Smooth muscle cell (in vitro differentiated cells): ENCODE measurements around the gene KLK10. TPM values are rescaled to one million over a fixed set of nuclear protein-coding genes. Genes with fewer than 3 reads are reported as not detected.

Source experiments
- DNase-seq: peaks from one replicate; lab custom pipeline; 2025; ENCODE audit not compliant: unreplicated experiment; lab: John Stamatoyannopoulos, UW
- H2AFZ ChIP-seq: fragments of 200-600 bp; sonication (generic); 2 replicates; pipeline ENCODE4 v1.6.0; 2016; ENCODE audit warnings: antibody characterized with exemption, low read depth, mild to moderate bottlenecking
- H3F3A ChIP-seq: fragments of 200-600 bp; sonication (generic); 2 replicates; pipeline ENCODE4 v1.6.0; 2017; ENCODE audit warnings: antibody characterized with exemption, low read depth
- H3K27ac ChIP-seq: fragments of 200-600 bp; sonication (generic); 2 replicates; pipeline ENCODE4 v1.5.1; 2016; ENCODE audit warnings: low read depth, mild to moderate bottlenecking
- H3K27me3 ChIP-seq: fragments of 200-600 bp; sonication (generic); 2 replicates; pipeline ENCODE4 v1.6.1; 2016; ENCODE audit warnings: low read depth, mild to moderate bottlenecking
- H3K36me3 ChIP-seq: fragments of 200-600 bp; sonication (generic); 2 replicates; pipeline ENCODE4 v1.5.1; 2016; ENCODE audit warnings: low read depth
- H3K4me1 ChIP-seq: fragments of 200-600 bp; sonication (generic); 2 replicates; pipeline ENCODE4 v1.5.1; 2016; ENCODE audit warnings: low read depth
- H3K4me2 ChIP-seq: fragments of 200-600 bp; sonication (generic); 2 replicates; pipeline ENCODE4 v1.6.0; 2016; ENCODE audit warnings: mild to moderate bottlenecking
- H3K4me3 ChIP-seq: fragments of 200-600 bp; sonication (generic); 2 replicates; pipeline ENCODE4 v1.5.1; 2016; ENCODE audit warnings: mild to moderate bottlenecking
- H3K79me2 ChIP-seq: fragments of 200-600 bp; sonication (generic); 2 replicates; pipeline ENCODE4 v1.6.0; 2016; ENCODE audit warnings: low read depth, mild to moderate bottlenecking
- H3K9ac ChIP-seq: fragments of 200-600 bp; sonication (generic); 2 replicates; pipeline ENCODE4 v1.6.0; 2016; ENCODE audit warnings: low read depth
- H3K9me3 ChIP-seq: fragments of 200-600 bp; sonication (generic); replicated peaks from 2 replicates; pipeline ENCODE4 v1.5.1; 2016; ENCODE audit warnings: low read depth
- H4K20me1 ChIP-seq: fragments of 200-600 bp; sonication (generic); 2 replicates; pipeline ENCODE4 v1.6.0; 2016; ENCODE audit warnings: low read depth
- WGBS: methylation state at CpG from one replicate; pipeline ENCODE4 v1.1.7; 2016; ENCODE audit warnings: low lambda C conversion rate; 5-methylcytosine and 5-hydroxymethylcytosine counted together
- polyA plus RNA-seq: library from polyadenylated mRNA; unstranded; fragments of >200 nt; fragmentation: Nextera tagmentation; extraction: Ambion mirVana; gene quantifications from 2 replicates; pipeline ENCODE4 v1.2.1, GENCODE V29; 2016
- total RNA-seq: library from RNA; depleted of rRNA; stranded (reverse); fragments of >200 nt; gene quantifications from 2 replicates; pipeline ENCODE4 v1.2.3, GENCODE V29; 2014
- TF ChIP-seq, protein P1 (sequence below): fragments of 200-600 bp; sonication (generic); IDR thresholded peaks from 2 replicates; pipeline ENCODE4 v1.5.1; 2017; ENCODE audit warnings: borderline replicate concordance, mild to moderate bottlenecking, antibody characterized with exemption; ENCODE audit not compliant: insufficient read depth, poor library complexity, severe bottlenecking

The KLK10 gene
- total and polyA plus RNA-seq, 2 experiments from 2014 or later: 3.6 to 8.5 TPM

DNA sequence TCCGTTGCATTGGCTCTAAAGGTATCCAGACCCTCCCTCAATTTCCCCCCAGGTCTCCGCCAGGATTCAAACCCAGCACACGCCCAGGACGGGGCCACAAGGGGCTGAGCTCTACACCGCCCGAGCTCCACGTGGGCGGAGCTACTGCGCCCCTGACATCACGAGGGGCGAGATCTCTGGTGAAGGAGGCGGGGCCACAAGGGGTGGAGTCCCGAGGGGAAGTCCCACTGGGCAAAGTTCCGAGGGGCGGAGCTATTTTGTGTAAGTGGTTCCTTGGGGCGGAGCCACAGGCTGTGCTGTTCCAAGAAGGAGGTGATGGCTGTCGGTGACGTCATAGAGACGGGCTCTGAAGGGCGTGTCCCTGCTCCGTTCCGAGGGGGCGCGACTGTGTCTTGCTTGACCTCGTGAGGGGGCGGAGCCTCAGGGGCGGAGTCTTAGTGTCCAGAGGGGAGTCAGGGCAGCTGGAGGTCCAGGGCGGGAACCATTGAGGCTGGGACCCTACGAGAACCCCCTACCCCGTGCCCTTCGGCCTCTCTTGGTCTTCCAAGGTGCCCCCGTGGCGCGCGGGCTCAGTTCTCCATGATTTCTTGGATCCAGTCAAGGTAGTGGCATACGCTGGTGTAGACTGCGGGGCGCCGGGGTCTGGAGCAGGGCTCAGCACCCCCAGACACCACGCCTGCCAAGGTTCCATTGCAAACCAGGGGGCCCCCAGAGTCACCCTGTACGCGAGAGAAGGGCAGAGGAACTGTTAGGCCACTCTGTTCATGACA is 16.8 kb downstream of the KLK10 start:
- H4K20me1 ChIP-seq: no peaks in the 10 kb centered on the region
- no peak overlapping the region for H3K9ac ChIP-seq
- H3F3A ChIP-seq: no peaks in the 10 kb centered on the region
- H3K27ac ChIP-seq: no peak overlapping the region
- peaks cover 7% of the 10 kb centered on the region for H3K27me3 ChIP-seq
- H3K4me1 ChIP-seq: peaks cover 5% of the 10 kb centered on the region
- H3K4me3 ChIP-seq: no peak overlapping the region
- H3K9me3 ChIP-seq: no peaks in the 10 kb centered on the region
- no peak overlapping the region for H2AFZ ChIP-seq
- TF ChIP-seq, protein P1, sequence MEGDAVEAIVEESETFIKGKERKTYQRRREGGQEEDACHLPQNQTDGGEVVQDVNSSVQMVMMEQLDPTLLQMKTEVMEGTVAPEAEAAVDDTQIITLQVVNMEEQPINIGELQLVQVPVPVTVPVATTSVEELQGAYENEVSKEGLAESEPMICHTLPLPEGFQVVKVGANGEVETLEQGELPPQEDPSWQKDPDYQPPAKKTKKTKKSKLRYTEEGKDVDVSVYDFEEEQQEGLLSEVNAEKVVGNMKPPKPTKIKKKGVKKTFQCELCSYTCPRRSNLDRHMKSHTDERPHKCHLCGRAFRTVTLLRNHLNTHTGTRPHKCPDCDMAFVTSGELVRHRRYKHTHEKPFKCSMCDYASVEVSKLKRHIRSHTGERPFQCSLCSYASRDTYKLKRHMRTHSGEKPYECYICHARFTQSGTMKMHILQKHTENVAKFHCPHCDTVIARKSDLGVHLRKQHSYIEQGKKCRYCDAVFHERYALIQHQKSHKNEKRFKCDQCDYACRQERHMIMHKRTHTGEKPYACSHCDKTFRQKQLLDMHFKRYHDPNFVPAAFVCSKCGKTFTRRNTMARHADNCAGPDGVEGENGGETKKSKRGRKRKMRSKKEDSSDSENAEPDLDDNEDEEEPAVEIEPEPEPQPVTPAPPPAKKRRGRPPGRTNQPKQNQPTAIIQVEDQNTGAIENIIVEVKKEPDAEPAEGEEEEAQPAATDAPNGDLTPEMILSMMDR: no peak
- no peaks in the 10 kb centered on the region for H3K79me2 ChIP-seq
- 68% methylated on average over 42 of the region's 42 CpGs for WGBS
- no peak for DNase-seq
- H3K36me3 ChIP-seq: no peaks in the 10 kb centered on the region
- no peak overlapping the region for H3K4me2 ChIP-seq

DNA sequence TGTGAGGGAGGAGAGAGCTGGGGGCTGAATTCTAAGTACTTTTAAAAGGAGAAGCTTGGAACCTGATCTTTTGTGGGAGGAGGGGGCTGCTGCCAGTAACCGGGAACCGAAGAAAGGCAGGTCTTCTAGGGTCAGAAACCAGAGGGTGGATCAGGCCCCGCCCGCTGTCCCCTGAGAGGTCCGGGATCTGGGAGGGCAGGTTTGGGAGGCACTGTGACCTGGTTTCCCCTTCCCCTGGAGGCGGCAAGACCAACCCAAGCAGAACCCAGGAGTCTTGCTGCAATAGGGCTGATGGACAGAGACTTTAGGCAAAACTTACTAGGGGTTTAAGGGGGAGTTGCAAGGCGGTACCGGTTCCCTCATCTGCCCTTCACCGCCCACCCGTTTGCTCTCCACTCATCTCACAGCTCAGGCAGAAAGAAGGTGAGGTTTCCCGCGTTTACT is 17.4 kb downstream of the KLK10 start:
- H3K4me2 ChIP-seq: no peak overlapping the region
- H3K79me2 ChIP-seq: no peaks in the 10 kb centered on the region
- H4K20me1 ChIP-seq: no peaks in the 10 kb centered on the region
- H3K9ac ChIP-seq: no peak overlapping the region
- TF ChIP-seq, protein P1: no peak
- H3K27me3 ChIP-seq: peaks cover 7% of the 10 kb centered on the region
- no peak for DNase-seq
- H3F3A ChIP-seq: no peaks in the 10 kb centered on the region
- H3K9me3 ChIP-seq: no peaks in the 10 kb centered on the region
- H3K36me3 ChIP-seq: no peaks in the 10 kb centered on the region
- H3K4me1 ChIP-seq: peaks cover 5% of the 10 kb centered on the region
- H3K27ac ChIP-seq: no peak overlapping the region
- H2AFZ ChIP-seq: no peak overlapping the region
- 67% methylated on average over 12 of the region's 12 CpGs for WGBS
- no peak overlapping the region for H3K4me3 ChIP-seq

DNA sequence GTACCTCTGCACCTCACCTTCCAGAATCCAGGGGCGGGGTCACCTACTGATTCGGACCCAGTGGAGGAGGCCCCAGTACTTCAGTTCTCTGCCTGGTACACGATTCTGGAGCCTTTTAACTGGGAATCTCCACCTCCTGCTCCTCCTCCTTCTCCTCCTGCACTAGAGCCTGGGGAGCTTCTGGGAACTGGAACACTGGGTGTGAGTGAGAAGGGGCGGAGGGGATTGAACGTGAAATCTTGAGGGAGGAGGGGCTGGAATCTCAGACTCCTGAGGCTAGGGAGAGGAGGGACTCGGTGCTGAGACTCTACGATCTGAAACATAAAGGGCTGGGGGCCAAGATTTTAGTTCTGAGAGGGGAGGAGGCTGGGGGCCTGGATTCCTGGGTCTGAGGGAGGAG is 18.0 kb downstream of the KLK10 start, which contains the start of gene KLK8:
Gene KLK8 (minus strand): TSS at position 90 of the 400 bp plus-strand sequence. CDS start 437 bp downstream, outside the sequence.
- H3K4me2 ChIP-seq: no peak within 1 kb of the TSS
- no peak within 1 kb of the TSS for H2AFZ ChIP-seq

More for the DNA sequence above, 18.0 kb downstream of the KLK10 start, which contains the start of gene KLK8:
- Histone ChIP-seq H3K9ac (no peak within 1 kb of the TSS), H3K4me1 (peaks cover 5% of the 10 kb centered on the region), H3K9me3 (no peaks in the 10 kb centered on the region), H3K36me3 (no peaks in the 10 kb centered on the region), H3K27me3 (peaks cover 10% of the 10 kb centered on the region), H3K79me2 (no peaks in the 10 kb centered on the region), H3F3A (no peaks in the 10 kb centered on the region), H3K4me3 (no peak within 1 kb of the TSS), H4K20me1 (no peaks in the 10 kb centered on the region), H3K27ac (no peak within 1 kb of the TSS)
- DNase-seq: no peak
- TF ChIP-seq, protein P1: no peak
- WGBS: 42% methylated on average over 7 of the region's 7 CpGs
